Mesothelial cell of epicardium (in vitro differentiated cells): Measurements from ENCODE around the gene LIPJ. TPM values are rescaled to one million over a fixed set of nuclear protein-coding genes. Genes with fewer than 3 reads are reported as not detected.

ENCODE experiments used
- DNase-seq, 2 experiments: peaks; one replicate each; pipeline ENCODE4 v3.0.0; 2021; ENCODE audit warnings: low spot score in 2 of 2; ENCODE audit not compliant: unreplicated experiment in 2 of 2
- H3K27ac Mint-ChIP-seq: 2 replicates; pipeline ENCODE4 v1.8.0; 2021; ENCODE audit warnings: mixed read lengths
- H3K27me3 Mint-ChIP-seq: 2 replicates; pipeline ENCODE4 v1.8.0; 2021; ENCODE audit warnings: low read depth, mixed read lengths
- H3K36me3 Mint-ChIP-seq: 2 replicates; pipeline ENCODE4 v1.8.0; 2021; ENCODE audit warnings: mixed read lengths
- H3K4me1 Mint-ChIP-seq: 2 replicates; pipeline ENCODE4 v1.8.0; 2021; ENCODE audit warnings: mixed read lengths
- H3K4me3 Mint-ChIP-seq: 2 replicates; pipeline ENCODE4 v1.8.0; 2021; ENCODE audit warnings: mild to moderate bottlenecking, moderate library complexity, mixed read lengths
- H3K9me3 Mint-ChIP-seq: 2 replicates; pipeline ENCODE4 v1.8.0; 2021; ENCODE audit warnings: mixed read lengths
- CTCF ChIP-seq: fragments of 200-600 bp; sonication (generic); IDR thresholded peaks from one replicate; pipeline ENCODE4 v1.5.0; 2021; ENCODE audit warnings: antibody characterized with exemption; ENCODE audit not compliant: unreplicated experiment
- total RNA-seq: library from RNA; stranded (reverse); gene quantifications from 3 replicates; pipeline ENCODE4 v1.2.1, GENCODE V29; 2021

Gene LIPJ
- total RNA-seq, 1 donor from 2014 or later: 0.22 TPM

- no peak for DNase-seq
- Mint-ChIP-seq H3K27ac (no peak overlapping the region), H3K36me3 (no peaks in the 10 kb centered on the region), H3K4me1 (peaks cover 28% of the 10 kb centered on the region), H3K9me3 (peaks cover 7% of the 10 kb centered on the region), H3K27me3 (no peaks in the 10 kb centered on the region), H3K4me3 (no peak overlapping the region)
- TF ChIP-seq CTCF: no peak
Observed at GRCh38 chr10:88555190-88555908, 31.2 kb upstream of the LIPJ start.

- peaks cover under 1% of the 10 kb centered on the region for H3K36me3 Mint-ChIP-seq
- no peak overlapping the region for H3K4me3 Mint-ChIP-seq
- peaks cover 11% of the 10 kb centered on the region for H3K9me3 Mint-ChIP-seq
- peaks cover 21% of the 10 kb centered on the region for H3K4me1 Mint-ChIP-seq
- no peaks in the 10 kb centered on the region for H3K27me3 Mint-ChIP-seq
- H3K27ac Mint-ChIP-seq: no peak overlapping the region
- no peak for TF ChIP-seq CTCF
- DNase-seq: no peak
Observed at GRCh38 chr10:88557256-88557655, 29.3 kb upstream of the LIPJ start.

- peaks cover 14% of the 10 kb centered on the region for H3K9me3 Mint-ChIP-seq
- no peak for TF ChIP-seq CTCF
Observed at GRCh38 chr10:88557658-88558057, 28.9 kb upstream of the LIPJ start.

GRCh38 chr10:88562152-88562551, 24.4 kb upstream of the LIPJ start:
- peaks cover 7% of the 10 kb centered on the region for H3K9me3 Mint-ChIP-seq
- no peak overlapping the region for H3K27ac Mint-ChIP-seq
- DNase-seq: no peak
- peaks cover 28% of the 10 kb centered on the region for H3K4me1 Mint-ChIP-seq
- no peak for TF ChIP-seq CTCF
- no peaks in the 10 kb centered on the region for H3K27me3 Mint-ChIP-seq
- H3K4me3 Mint-ChIP-seq: no peak overlapping the region
- peaks cover 3% of the 10 kb centered on the region for H3K36me3 Mint-ChIP-seq

More at GRCh38 chr10:88557658-88558057, 28.9 kb upstream of the LIPJ start:
- no peaks in the 10 kb centered on the region for H3K27me3 Mint-ChIP-seq
- DNase-seq: no peak
- H3K36me3 Mint-ChIP-seq: peaks cover 3% of the 10 kb centered on the region
- H3K27ac Mint-ChIP-seq: no peak overlapping the region
- H3K4me3 Mint-ChIP-seq: no peak overlapping the region
- peaks cover 20% of the 10 kb centered on the region for H3K4me1 Mint-ChIP-seq

GRCh38 chr10:88565072-88565471, 21.5 kb upstream of the LIPJ start:
- Mint-ChIP-seq H3K27me3 (no peaks in the 10 kb centered on the region), H3K4me1 (peaks cover 13% of the 10 kb centered on the region), H3K4me3 (no peak overlapping the region), H3K36me3 (peaks cover 3% of the 10 kb centered on the region), H3K27ac (no peak overlapping the region), H3K9me3 (peaks cover 7% of the 10 kb centered on the region)
- no peak for DNase-seq
- peak; percentile 26 for TF ChIP-seq CTCF
